ENCODE data around the gene RNF223. TPM values are rescaled to one million over a fixed set of nuclear protein-coding genes. Genes with fewer than 3 reads are reported as not detected.
"Not testable (repeated sequence)": the region's sequence is repeated elsewhere in the genome, so short reads cannot be mapped to it uniquely, and the experiment has no call there.

The RNF223 gene
- total RNA-seq, 4 donors from 2014 or later = not detected

- Histone ChIP-seq H3K27me3 (peaks cover 4 to 17% of the 10 kb centered on the region in 2 donors), H3K27ac (no peak overlapping the region), H3K36me3 (no peaks in the 10 kb centered on the region), H3K4me1 (peaks cover 0 to 12% of the 10 kb centered on the region in 2 donors), H3K9me3 (no peaks in the 10 kb centered on the region), H3K4me3 (no peak overlapping the region)
- intact Hi-C loops (cut with DNase I; ENCODE audit: low total_unique reads) = loop anchor here (5.0 to 10.0 kb wide), 2 partner anchors 35 to 83 kb away; partner anchors contain the start of gene PERM1
- TF ChIP-seq POLR2A (IDR thresholded peaks at IDR 0.05) (no peak), CTCF (IDR thresholded peaks at IDR 0.05) (no peak)
- DNase-seq = no peak
These were observed 6.7 kb downstream of the RNF223 start for GRCh38 chr1:1067284-1067859.

- no peak for TF ChIP-seq POLR2A (IDR thresholded peaks at IDR 0.05)
- Histone ChIP-seq H3K4me1 (peaks cover 0 to 12% of the 10 kb centered on the region in 2 donors), H3K36me3 (no peaks in the 10 kb centered on the region), H3K9me3 (no peaks in the 10 kb centered on the region), H3K27me3 (peaks cover 4 to 20% of the 10 kb centered on the region in 2 donors), H3K4me3 (no peak overlapping the region), H3K27ac (no peak overlapping the region)
- no peak for DNase-seq
- intact Hi-C loops (cut with DNase I; ENCODE audit: low total_unique reads) = loop anchor here (5.0 to 10.0 kb wide), 2 partner anchors 34 to 82 kb away; partner anchors contain the start of gene PERM1
These were observed 7.5 kb downstream of the RNF223 start for GRCh38 chr1:1066403-1067283.

- H3K4me3 ChIP-seq, H3K36me3 ChIP-seq, H3K9me3 ChIP-seq, DNase-seq, H3K27ac ChIP-seq: not testable (repeated sequence)
- H3K27me3 ChIP-seq = peaks cover 4 to 20% of the 10 kb centered on the region in 2 donors
- intact Hi-C loops (cut with DNase I; ENCODE audit: low total_unique reads) = loop anchor here (5.0 to 10.0 kb wide), 2 partner anchors 34 to 81 kb away; partner anchors contain the start of gene PERM1
- H3K4me1 ChIP-seq = peaks cover 0 to 12% of the 10 kb centered on the region in 2 donors
These were observed 8.2 kb downstream of the RNF223 start for GRCh38 chr1:1065940-1066304.

- no peaks in the 10 kb centered on the region for H3K9me3 ChIP-seq
- H3K27me3 ChIP-seq = peaks cover 8 to 20% of the 10 kb centered on the region in 2 donors
- H3K36me3 ChIP-seq = no peaks in the 10 kb centered on the region
- no peak for DNase-seq
- H3K4me3 ChIP-seq = no peak overlapping the region
- TF ChIP-seq CTCF (IDR thresholded peaks at IDR 0.05) = no peak
- no peak for TF ChIP-seq POLR2A (IDR thresholded peaks at IDR 0.05)
- H3K4me1 ChIP-seq = peaks cover 0 to 12% of the 10 kb centered on the region in 2 donors
- intact Hi-C loops (cut with DNase I; ENCODE audit: low total_unique reads) = loop anchor here (5.0 to 10.0 kb wide), 2 partner anchors 33 to 81 kb away; partner anchors contain the start of gene PERM1
- H3K27ac ChIP-seq = no peak overlapping the region
These were observed 8.7 kb downstream of the RNF223 start for GRCh38 chr1:1065265-1065939.

GRCh38 chr1:1063945-1064831, 9.9 kb downstream of the RNF223 start:
- Histone ChIP-seq H3K36me3 (no peaks in the 10 kb centered on the region), H3K4me3 (no peak overlapping the region), H3K27me3 (peaks cover 14 to 19% of the 10 kb centered on the region in 2 donors)

More at GRCh38 chr1:1063945-1064831, 9.9 kb downstream of the RNF223 start:
- intact Hi-C loops (cut with DNase I; ENCODE audit: low total_unique reads) = loop anchor here (10.0 kb wide), 1 partner anchor 79 kb away; the partner anchor contains the start of gene PERM1
- Histone ChIP-seq H3K9me3 (no peaks in the 10 kb centered on the region), H3K27ac (no peak overlapping the region), H3K4me1 (peaks cover 0 to 8% of the 10 kb centered on the region in 2 donors)
- peak in 1 of 2 donors; percentile 22 for TF ChIP-seq POLR2A (IDR thresholded peaks at IDR 0.05)
- peak; percentile 86 to 90 (median 86) for TF ChIP-seq CTCF (IDR thresholded peaks at IDR 0.05)
- DNase-seq = peak; percentile 54 to 60
